ENCODE data around the gene SHANK3. TPM values are rescaled to one million over a fixed set of nuclear protein-coding genes. Genes with fewer than 3 reads are reported as not detected.
A peak's percentile ranks its signal among the peaks of the same experiment; 100 is the strongest.

The SHANK3 gene
- polyA plus RNA-seq (2012; rRNA removed) = 0.88 and 1.5 TPM in 2 replicates
- polyA plus RNA-seq (2012; cell fraction: cytosol; rRNA removed) = 0.62 and 1.1 TPM in 2 replicates
- 4.6 and 4.7 TPM in 2 replicates for polyA plus RNA-seq (2012; cell fraction: nucleus; rRNA removed)

DNA sequence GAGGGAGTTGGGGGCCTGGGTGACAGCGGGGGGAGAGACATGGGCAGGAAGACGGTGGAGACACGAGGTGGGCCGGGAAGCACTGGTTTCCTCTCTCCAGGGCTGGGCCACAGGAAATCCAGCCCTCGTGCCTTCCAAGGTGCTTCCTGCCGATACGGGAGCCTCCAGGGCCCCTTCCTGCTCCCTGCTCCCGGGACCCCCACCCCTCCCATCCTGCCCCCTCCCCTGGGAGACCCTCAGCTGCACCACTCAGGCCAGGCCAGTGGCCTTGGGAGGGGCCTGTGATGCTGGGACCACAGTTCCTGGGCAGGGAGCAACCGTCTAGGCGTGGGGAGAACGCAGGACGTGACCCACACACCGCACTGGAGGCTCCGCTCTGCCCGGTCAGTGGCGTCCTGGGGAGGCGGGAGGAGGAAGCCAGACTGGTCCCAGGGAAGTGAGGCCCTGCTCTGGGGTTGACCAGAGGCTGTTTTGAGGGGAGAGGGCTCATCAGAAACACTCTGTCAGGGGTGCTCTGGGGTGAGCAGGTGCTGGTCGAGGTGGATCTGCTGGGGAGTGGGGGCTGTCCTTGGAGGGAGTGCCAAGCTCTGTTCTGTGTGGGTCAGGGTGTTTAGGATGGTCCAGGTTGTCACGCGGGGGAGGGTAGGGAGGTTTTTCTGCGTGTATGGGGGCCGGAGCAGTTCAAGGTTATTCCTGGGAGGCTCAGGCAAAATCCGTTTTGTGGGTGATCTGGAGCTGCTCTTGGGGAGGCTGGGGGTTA lies at the start of gene SHANK3:
SHANK3 (plus strand) TSS at position 353 of the 760 bp plus-strand sequence.
- Histone ChIP-seq H2AFZ (ENCODE audit: low read depth) (no peak within 1 kb of the TSS), H3K9me3 (no peaks in the 10 kb centered on the region), H3K4me2 (peak within 1 kb of the TSS; percentile 74), H3K4me1 (ENCODE audit: control insufficient read depth in 1 of 2, insufficient read depth in 2 of 2, low read depth in 1 of 2, low read length in 1 of 2) (peaks cover 0 to 5% of the 10 kb centered on the region in 2 experiments; a peak in 1 of 4 replicates), H3K9ac (no peak within 1 kb of the TSS), H3K9me2 (no peaks in the 10 kb centered on the region), H3K27ac (ENCODE audit: low read depth in 2 of 2, low read length in 1 of 2) (no peak within 1 kb of the TSS), H3K36me3 (replicated peaks in 1 of 2; ENCODE audit: control insufficient read depth in 1 of 2, insufficient read depth in 2 of 2, low read length in 1 of 2) (no peaks in the 10 kb centered on the region), H3K4me3 (ENCODE audit: low read depth in 2 of 2, low read length in 1 of 2) (peak within 1 kb of the TSS; percentile 32 to 34), H3K79me2 (ENCODE audit: insufficient read depth) (no peaks in the 10 kb centered on the region), H3K27me3 (ENCODE audit: insufficient read depth) (no peaks in the 10 kb centered on the region), H4K20me1 (ENCODE audit: insufficient read depth) (no peaks in the 10 kb centered on the region), H3F3A (replicated peaks; ENCODE audit: insufficient read depth) (peaks cover 3% of the 10 kb centered on the region)
- peak; percentile 48 for DNase-seq
- POLR2A ChIA-PET = no interaction called here
- CTCF ChIA-PET = interaction anchor here (0.6 to 0.7 kb wide), 2 partner anchors 52 to 82 kb away, joined by 3 read pairs; no protein-coding TSS in a partner anchor
- WGBS (ENCODE audit: low lambda C conversion rate) = 98% methylated on average over 14 of the region's 23 CpGs
- TF ChIP-seq SIN3A (IDR thresholded peaks at IDR 0.05; ENCODE audit: borderline replicate concordance, low read depth, low read length) = no peak
- TF ChIP-seq, protein P1, sequence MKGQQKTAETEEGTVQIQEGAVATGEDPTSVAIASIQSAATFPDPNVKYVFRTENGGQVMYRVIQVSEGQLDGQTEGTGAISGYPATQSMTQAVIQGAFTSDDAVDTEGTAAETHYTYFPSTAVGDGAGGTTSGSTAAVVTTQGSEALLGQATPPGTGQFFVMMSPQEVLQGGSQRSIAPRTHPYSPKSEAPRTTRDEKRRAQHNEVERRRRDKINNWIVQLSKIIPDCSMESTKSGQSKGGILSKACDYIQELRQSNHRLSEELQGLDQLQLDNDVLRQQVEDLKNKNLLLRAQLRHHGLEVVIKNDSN (IDR thresholded peaks at IDR 0.05; ENCODE audit: borderline replicate concordance, low read depth) = no peak
- TF ChIP-seq POLR2AphosphoS5 (IDR thresholded peaks at IDR 0.05; ENCODE audit: low read depth, low read length) = no peak
- TF ChIP-seq, protein P2, sequence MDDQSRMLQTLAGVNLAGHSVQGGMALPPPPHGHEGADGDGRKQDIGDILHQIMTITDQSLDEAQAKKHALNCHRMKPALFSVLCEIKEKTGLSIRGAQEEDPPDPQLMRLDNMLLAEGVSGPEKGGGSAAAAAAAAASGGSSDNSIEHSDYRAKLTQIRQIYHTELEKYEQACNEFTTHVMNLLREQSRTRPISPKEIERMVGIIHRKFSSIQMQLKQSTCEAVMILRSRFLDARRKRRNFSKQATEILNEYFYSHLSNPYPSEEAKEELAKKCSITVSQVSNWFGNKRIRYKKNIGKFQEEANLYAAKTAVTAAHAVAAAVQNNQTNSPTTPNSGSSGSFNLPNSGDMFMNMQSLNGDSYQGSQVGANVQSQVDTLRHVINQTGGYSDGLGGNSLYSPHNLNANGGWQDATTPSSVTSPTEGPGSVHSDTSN (IDR thresholded peaks at IDR 0.05) = no peak
- no peak for TF ChIP-seq YY1 (IDR thresholded peaks at IDR 0.05; ENCODE audit: low read depth)
- no peak for TF ChIP-seq RFX5 (IDR thresholded peaks at IDR 0.05; ENCODE audit: low read length)
- TF ChIP-seq, protein P3, sequence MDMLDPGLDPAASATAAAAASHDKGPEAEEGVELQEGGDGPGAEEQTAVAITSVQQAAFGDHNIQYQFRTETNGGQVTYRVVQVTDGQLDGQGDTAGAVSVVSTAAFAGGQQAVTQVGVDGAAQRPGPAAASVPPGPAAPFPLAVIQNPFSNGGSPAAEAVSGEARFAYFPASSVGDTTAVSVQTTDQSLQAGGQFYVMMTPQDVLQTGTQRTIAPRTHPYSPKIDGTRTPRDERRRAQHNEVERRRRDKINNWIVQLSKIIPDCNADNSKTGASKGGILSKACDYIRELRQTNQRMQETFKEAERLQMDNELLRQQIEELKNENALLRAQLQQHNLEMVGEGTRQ (IDR thresholded peaks at IDR 0.05; ENCODE audit: borderline replicate concordance, low read depth, low read length) = no peak
- TF ChIP-seq MXI1 (IDR thresholded peaks at IDR 0.05; ENCODE audit: low read depth, low read length) = no peak
- no peak for TF ChIP-seq GATA2 (CRISPR knock-in tag; IDR thresholded peaks at IDR 0.05)
- TF ChIP-seq CHD2 (IDR thresholded peaks at IDR 0.05; ENCODE audit: low read length, partially characterized antibody) = no peak
- TF ChIP-seq FOXJ3 (CRISPR knock-in tag; IDR thresholded peaks at IDR 0.05) = no peak
- no peak for TF ChIP-seq ELF1 (IDR thresholded peaks at IDR 0.05)
- no peak for TF ChIP-seq RAD21 (IDR thresholded peaks at IDR 0.05; ENCODE audit: low read length)
- TF ChIP-seq TEAD4 (IDR thresholded peaks at IDR 0.05; ENCODE audit: borderline replicate concordance, insufficient read depth) = no peak
- TF ChIP-seq, protein P4, sequence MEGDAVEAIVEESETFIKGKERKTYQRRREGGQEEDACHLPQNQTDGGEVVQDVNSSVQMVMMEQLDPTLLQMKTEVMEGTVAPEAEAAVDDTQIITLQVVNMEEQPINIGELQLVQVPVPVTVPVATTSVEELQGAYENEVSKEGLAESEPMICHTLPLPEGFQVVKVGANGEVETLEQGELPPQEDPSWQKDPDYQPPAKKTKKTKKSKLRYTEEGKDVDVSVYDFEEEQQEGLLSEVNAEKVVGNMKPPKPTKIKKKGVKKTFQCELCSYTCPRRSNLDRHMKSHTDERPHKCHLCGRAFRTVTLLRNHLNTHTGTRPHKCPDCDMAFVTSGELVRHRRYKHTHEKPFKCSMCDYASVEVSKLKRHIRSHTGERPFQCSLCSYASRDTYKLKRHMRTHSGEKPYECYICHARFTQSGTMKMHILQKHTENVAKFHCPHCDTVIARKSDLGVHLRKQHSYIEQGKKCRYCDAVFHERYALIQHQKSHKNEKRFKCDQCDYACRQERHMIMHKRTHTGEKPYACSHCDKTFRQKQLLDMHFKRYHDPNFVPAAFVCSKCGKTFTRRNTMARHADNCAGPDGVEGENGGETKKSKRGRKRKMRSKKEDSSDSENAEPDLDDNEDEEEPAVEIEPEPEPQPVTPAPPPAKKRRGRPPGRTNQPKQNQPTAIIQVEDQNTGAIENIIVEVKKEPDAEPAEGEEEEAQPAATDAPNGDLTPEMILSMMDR (IDR thresholded peaks at IDR 0.05) = no peak
